Mesenchymal stem cell (in vitro differentiated cells and primary cell): ENCODE data around the gene SLC35B2.

Source experiments
- DNase-seq: peaks from one replicate; pipeline ENCODE4 v3.0.0-alpha.2; 2013
- H2AFZ ChIP-seq: one replicate; pipeline ENCODE4 v1.6.1; 2013; ENCODE audit warnings: low read depth, mild to moderate bottlenecking, control low read depth, inconsistent platforms, low read length, moderate library complexity
- H2AK5ac ChIP-seq: 2 replicates; pipeline ENCODE4 v1.6.1; 2013; ENCODE audit warnings: low read length, moderate library complexity, mild to moderate bottlenecking, inconsistent platforms; ENCODE audit not compliant: severe bottlenecking
- H2BK120ac ChIP-seq: one replicate; pipeline ENCODE4 v1.6.1; 2013; ENCODE audit warnings: low read depth, mild to moderate bottlenecking, inconsistent platforms, low read length, moderate library complexity
- H2BK12ac ChIP-seq, 2 experiments: one replicate each; pipeline ENCODE4 v1.6.1; 2013; ENCODE audit warnings: inconsistent platforms in 2 of 2, low read length in 2 of 2, mild to moderate bottlenecking in 2 of 2, moderate library complexity in 2 of 2, control low read depth in 1 of 2
- H2BK15ac ChIP-seq: one replicate; pipeline ENCODE4 v1.6.1; 2013; ENCODE audit warnings: mild to moderate bottlenecking, low read depth, inconsistent platforms; ENCODE audit not compliant: poor library complexity, severe bottlenecking
- H2BK5ac ChIP-seq: 2 replicates; pipeline ENCODE4 v1.6.1; 2013; ENCODE audit warnings: low read depth, mild to moderate bottlenecking, low read length, control low read depth, inconsistent platforms; ENCODE audit not compliant: poor library complexity, severe bottlenecking
- H3K14ac ChIP-seq, 2 experiments: one replicate each; pipeline ENCODE4 v1.6.1; 2013; ENCODE audit warnings: inconsistent platforms in 2 of 2, low read length in 2 of 2, control low read depth in 1 of 2, mild to moderate bottlenecking in 1 of 2, moderate library complexity in 1 of 2
- H3K18ac ChIP-seq, 2 experiments: one replicate each; pipeline ENCODE4 v1.6.1; 2013; ENCODE audit warnings: inconsistent platforms in 2 of 2, low read length in 2 of 2, control low read depth in 1 of 2, low read depth in 1 of 2, mild to moderate bottlenecking in 1 of 2
- H3K23ac ChIP-seq, 2 experiments: one replicate each; pipeline ENCODE4 v1.6.1; 2013; ENCODE audit warnings: inconsistent platforms in 2 of 2, low read length in 2 of 2, mild to moderate bottlenecking in 2 of 2, moderate library complexity in 2 of 2, control low read depth in 1 of 2
- H3K27ac ChIP-seq: 2 replicates; pipeline ENCODE4 v1.5.1; 2013; ENCODE audit warnings: mild to moderate bottlenecking, moderate library complexity, low read length, control low read depth, inconsistent platforms; ENCODE audit not compliant: poor library complexity, severe bottlenecking
- H3K27me3 ChIP-seq, 2 experiments: 2 replicates each; pipeline versions ENCODE4 v1.6.1 to v1.7.0; 2013; ENCODE audit warnings: low read length in 2 of 2, mild to moderate bottlenecking in 2 of 2, moderate library complexity in 2 of 2, control low read depth in 1 of 2, inconsistent platforms in 1 of 2; ENCODE audit not compliant: control insufficient read depth in 1 of 2, insufficient read depth in 1 of 2
- H3K36me3 ChIP-seq, 2 experiments: 2 replicates each; pipeline versions ENCODE4 v1.6.1 to v1.7.0; 2013; ENCODE audit warnings: low read length in 2 of 2, control low read depth in 1 of 2, inconsistent platforms in 1 of 2, low read depth in 1 of 2, mild to moderate bottlenecking in 1 of 2; ENCODE audit not compliant: insufficient read depth in 2 of 2, control insufficient read depth in 1 of 2
- H3K4ac ChIP-seq, 2 experiments: one replicate each; pipeline ENCODE4 v1.6.1; 2013; ENCODE audit warnings: inconsistent platforms in 2 of 2, low read length in 2 of 2, mild to moderate bottlenecking in 2 of 2, moderate library complexity in 2 of 2, control low read depth in 1 of 2, low read depth in 1 of 2
- H3K4me1 ChIP-seq: 2 replicates; pipeline ENCODE4 v1.6.1; 2013; ENCODE audit warnings: low read depth, low read length, control low read depth; ENCODE audit not compliant: control insufficient read depth, insufficient read depth
- H3K4me2 ChIP-seq: 2 replicates; pipeline ENCODE4 v1.6.1; 2013; ENCODE audit warnings: low read length, mild to moderate bottlenecking, inconsistent platforms; ENCODE audit not compliant: poor library complexity, severe bottlenecking
- H3K4me3 ChIP-seq, 2 experiments: 2 replicates each; pipeline versions ENCODE4 v1.5.1 to v1.7.0; 2013; ENCODE audit warnings: low read length in 2 of 2, mild to moderate bottlenecking in 2 of 2, control low read depth in 1 of 2, low read depth in 1 of 2; ENCODE audit not compliant: insufficient read depth in 1 of 2
- H3K79me1 ChIP-seq: replicated peaks from 2 replicates; pipeline ENCODE4 v1.6.1; 2013; ENCODE audit warnings: mild to moderate bottlenecking, control low read depth, low read length, inconsistent platforms; ENCODE audit not compliant: poor library complexity, severe bottlenecking
- H3K9ac ChIP-seq: 2 replicates; pipeline ENCODE4 v1.7.0; 2013; ENCODE audit warnings: mild to moderate bottlenecking, low read length, moderate library complexity
- H3K9me3 ChIP-seq: 2 replicates; pipeline ENCODE4 v1.7.0; 2013; ENCODE audit warnings: mild to moderate bottlenecking, low read length; ENCODE audit not compliant: control insufficient read depth
- H4K8ac ChIP-seq: one replicate; pipeline ENCODE4 v1.6.1; 2013; ENCODE audit warnings: inconsistent platforms, mild to moderate bottlenecking, low read length, moderate library complexity
- H4K91ac ChIP-seq: one replicate; pipeline ENCODE4 v1.6.1; 2013; ENCODE audit warnings: mild to moderate bottlenecking, low read length, inconsistent platforms
- WGBS: methylation state at CpG from one replicate; pipeline ENCODE4 v1.1.7; 2013; ENCODE audit warnings: mixed read lengths; 5-methylcytosine and 5-hydroxymethylcytosine counted together

The SLC35B2 gene

GRCh38 chr6:44245391-44245911 is 11.9 kb downstream of the SLC35B2 start:
- Histone ChIP-seq H3K79me1 (peaks cover 2% of the 10 kb centered on the region), H3K9ac (peak overlapping the region; percentile 94), H3K4ac (peak overlapping the region; percentile 71 to 77), H3K9me3 (no peaks in the 10 kb centered on the region), H3K18ac (peak overlapping the region; percentile 84 to 94), H2BK15ac (peak overlapping the region; percentile 78), H3K4me3 (peak overlapping the region; percentile 54 to 87), H2BK12ac (peak overlapping the region; percentile 12 to 19), H2AK5ac (peak overlapping the region; percentile 29), H3K23ac (peak overlapping the region in 1 of 2 experiments; percentile 40), H3K36me3 (peaks cover 7 to 21% of the 10 kb centered on the region in 2 experiments), H3K4me2 (peak overlapping the region; percentile 86), H3K4me1 (peaks cover 13% of the 10 kb centered on the region), H2BK5ac (no peak overlapping the region), H2AFZ (peak overlapping the region; percentile 76), H3K27ac (peak overlapping the region; percentile 34), H3K27me3 (no peaks in the 10 kb centered on the region), H3K14ac (peak overlapping the region in 1 of 2 experiments; percentile 86), H4K8ac (peak overlapping the region; percentile 94), H4K91ac (peak overlapping the region; percentile 96), H2BK120ac (peak overlapping the region; percentile 87)
- WGBS = 77% methylated on average over 11 of the region's 12 CpGs
- DNase-seq = no peak

DNA sequence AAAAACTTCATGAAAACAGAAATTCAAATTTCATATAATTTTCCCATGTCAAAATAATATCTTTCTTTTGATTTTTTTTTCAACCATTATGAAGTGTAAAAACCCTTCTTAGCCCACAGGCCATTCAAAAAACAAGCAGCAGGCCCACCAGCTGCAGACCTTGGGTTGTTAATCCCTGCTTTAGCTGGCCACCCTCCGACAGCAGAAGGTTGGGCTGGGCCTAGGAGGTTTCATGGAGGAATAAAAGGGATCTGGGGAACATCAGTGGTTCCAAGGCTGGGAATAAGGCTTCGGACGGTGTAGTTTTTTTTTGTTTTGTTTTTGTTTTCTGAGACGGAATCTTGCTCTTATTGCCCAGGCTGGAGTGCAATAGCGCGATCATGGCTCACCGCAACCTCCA is 14.0 kb downstream of the SLC35B2 start:
- H3K79me1 ChIP-seq = peaks cover 2% of the 10 kb centered on the region
- no peak overlapping the region for H3K4me3 ChIP-seq
- H3K9ac ChIP-seq = no peak overlapping the region
- H2BK5ac ChIP-seq = no peak overlapping the region
- no peak overlapping the region for H2AFZ ChIP-seq
- DNase-seq = no peak
- H3K18ac ChIP-seq = no peak overlapping the region
- H2AK5ac ChIP-seq = no peak overlapping the region
- no peak overlapping the region for H4K91ac ChIP-seq
- H2BK12ac ChIP-seq = no peak overlapping the region
- H3K27me3 ChIP-seq = no peaks in the 10 kb centered on the region
- 89% methylated on average over 7 of the region's 7 CpGs for WGBS
- no peak overlapping the region for H4K8ac ChIP-seq
- no peak overlapping the region for H3K4me2 ChIP-seq
- no peak overlapping the region for H3K23ac ChIP-seq
- H3K14ac ChIP-seq = no peak overlapping the region
- no peak overlapping the region for H2BK15ac ChIP-seq
- no peaks in the 10 kb centered on the region for H3K9me3 ChIP-seq
- H3K27ac ChIP-seq = no peak overlapping the region
- H3K36me3 ChIP-seq = no peaks in the 10 kb centered on the region
- peaks cover 7% of the 10 kb centered on the region for H3K4me1 ChIP-seq
- H3K4ac ChIP-seq = no peak overlapping the region
- no peak overlapping the region for H2BK120ac ChIP-seq

GRCh38 chr6:44238687-44239350 is 18.5 kb downstream of the SLC35B2 start:
- Histone ChIP-seq H3K9ac (peak overlapping the region; percentile 84), H3K27ac (no peak overlapping the region), H4K8ac (no peak overlapping the region), H3K18ac (no peak overlapping the region), H2AFZ (no peak overlapping the region), H2BK120ac (no peak overlapping the region), H3K4me3 (peak overlapping the region in 1 of 2 experiments; percentile 75), H3K4me1 (peaks cover 25% of the 10 kb centered on the region), H3K79me1 (no peaks in the 10 kb centered on the region), H2BK5ac (no peak overlapping the region), H2AK5ac (peak overlapping the region; percentile 90), H3K4me2 (no peak overlapping the region), H3K36me3 (no peaks in the 10 kb centered on the region), H3K9me3 (no peaks in the 10 kb centered on the region), H3K23ac (peak overlapping the region in 1 of 2 experiments; percentile 56), H4K91ac (no peak overlapping the region), H3K14ac (no peak overlapping the region), H2BK15ac (peak overlapping the region; percentile 0), H2BK12ac (peak overlapping the region in 1 of 2 experiments; percentile 10), H3K4ac (no peak overlapping the region), H3K27me3 (no peaks in the 10 kb centered on the region)
- no peak for DNase-seq
- WGBS = 94% methylated on average over 7 of the region's 7 CpGs

GRCh38 chr6:44237813-44238433 is 19.4 kb downstream of the SLC35B2 start:
- DNase-seq = peak; percentile 83
- peak overlapping the region; percentile 87 to 93 for H3K18ac ChIP-seq
- peak overlapping the region; percentile 80 for H2BK5ac ChIP-seq
- H3K27me3 ChIP-seq = no peaks in the 10 kb centered on the region
- peak overlapping the region; percentile 70 for H2AFZ ChIP-seq
- H2AK5ac ChIP-seq = peak overlapping the region; percentile 68
- peaks cover 25% of the 10 kb centered on the region for H3K4me1 ChIP-seq
- H3K9ac ChIP-seq = peak overlapping the region; percentile 84
- H3K4me3 ChIP-seq = peak overlapping the region; percentile 55 to 75
- peak overlapping the region; percentile 96 for H3K27ac ChIP-seq
- no peaks in the 10 kb centered on the region for H3K9me3 ChIP-seq
- peak overlapping the region in 1 of 2 experiments; percentile 84 for H3K4ac ChIP-seq
- H4K91ac ChIP-seq = peak overlapping the region; percentile 88
- H2BK15ac ChIP-seq = peak overlapping the region; percentile 95
- H2BK120ac ChIP-seq = peak overlapping the region; percentile 61
- H3K23ac ChIP-seq = no peak overlapping the region
- peak overlapping the region in 1 of 2 experiments; percentile 37 for H2BK12ac ChIP-seq
- H3K4me2 ChIP-seq = peak overlapping the region; percentile 84
- peaks cover 0 to 9% of the 10 kb centered on the region in 2 experiments for H3K36me3 ChIP-seq
- H3K14ac ChIP-seq = no peak overlapping the region
- peak overlapping the region; percentile 87 for H4K8ac ChIP-seq
- H3K79me1 ChIP-seq = peaks cover 2% of the 10 kb centered on the region
- under 1% methylated on average over 41 of the region's 42 CpGs for WGBS
